H1 (cell line): ENCODE measurements around the gene ZBED5. TPM values are rescaled to one million over a fixed set of nuclear protein-coding genes. Genes with fewer than 3 reads are reported as not detected.

Experiments
- CHD7 ChIP-seq: fragments of 300-600 bp; sonication (generic); IDR thresholded peaks from 2 replicates; pipeline ENCODE4 v1.7.1; 2012; ENCODE audit warnings: low read length, moderate library complexity, mild to moderate bottlenecking, inconsistent platforms; ENCODE audit not compliant: insufficient replicate concordance
- HDAC6 ChIP-seq: IDR thresholded peaks from one replicate; pipeline ENCODE4 v1.7.1; 2012; ENCODE audit warnings: low read depth, mild to moderate bottlenecking, inconsistent platforms, low read length, moderate library complexity
- SRF ChIP-seq: IDR thresholded peaks from 2 replicates; pipeline ENCODE4 v1.6.1; 2011; ENCODE audit warnings: mild to moderate bottlenecking, low read depth, low read length, moderate library complexity
- polyA plus RNA-seq, 7 experiments: library from polyadenylated mRNA; depleted of rRNA in 3 of 7; stranded (reverse) in 5 of 7; unstranded in 2 of 7; fragments of >200 nt in 5 of 7; fragments of 200-250 nt in 2 of 7; gene quantifications; 1 replicate in 5 of 7; 2 replicates in 1 of 7; 4 replicates in 1 of 7; pipeline versions ENCODE4 v1.2.1 to v1.2.3, GENCODE V29; 2011 to 2013; ENCODE audit warnings: missing spikeins in 2 of 7, mixed read lengths in 2 of 7
- total RNA-seq: library from RNA; stranded (reverse); fragmentation: NEBNext Ultra II Directional; extraction: Animal tissue kit (Norgen Biotek cat#: 25700); gene quantifications from 2 replicates; pipeline ENCODE4 v1.2.1, GENCODE V29; 2021

The ZBED5 gene
- total and polyA plus RNA-seq, 2 of the 8 experiments (the other 6 are each of a cell fraction or from before 2014, with no cell fraction given): 54.2 to 94.7 TPM

GRCh38 chr11:10876158-10876557 lies 18.3 kb upstream of the ZBED5 start (continued):
- TF ChIP-seq CHD7 (no peak), HDAC6 (no peak), SRF (no peak)
